Measurements from ENCODE around the gene TRDN. TPM values are rescaled to one million over a fixed set of nuclear protein-coding genes. Genes with fewer than 3 reads are reported as not detected.

The TRDN gene
- total RNA-seq, 3 donors from 2014 or later (not counting 1 experiment from before 2014, with no cell fraction given), result not detected

GRCh38 chr6:123309130-123309529 lies 327.6 kb downstream of the TRDN start:
- H3K36me3 Mint-ChIP-seq, result no peaks in the 10 kb centered on the region
- Histone ChIP-seq H3K9me3 (ENCODE audit: control insufficient read depth, insufficient read depth, low read length) (no peaks in the 10 kb centered on the region), H3K27ac (ENCODE audit: low read length) (no peak overlapping the region), H3K27me3 (ENCODE audit: control insufficient read depth, insufficient read depth, low read length) (no peaks in the 10 kb centered on the region), H3K4me1 (ENCODE audit: control insufficient read depth, insufficient read depth, low read length) (no peaks in the 10 kb centered on the region), H3K4me3 (ENCODE audit: low read length) (no peak overlapping the region), H3K36me3 (ENCODE audit: control insufficient read depth, insufficient read depth, low read length) (no peaks in the 10 kb centered on the region)
- no peaks in the 10 kb centered on the region for H3K27me3 Mint-ChIP-seq (ENCODE audit: low read depth in 2 of 2)
- peaks cover 2 to 4% of the 10 kb centered on the region in 2 donors for H3K9me3 Mint-ChIP-seq
- intact Hi-C loops (cut with micrococcal nuclease), result no loop called here
- DNase-seq, result no peak
- 61% methylated on average over 1 of the region's 1 CpG for WGBS (ENCODE audit: insufficient coverage)
- no peaks in the 10 kb centered on the region for H3K4me1 Mint-ChIP-seq
- H3K4me3 Mint-ChIP-seq, result no peak overlapping the region
- no peak for ATAC-seq
- H3K27ac Mint-ChIP-seq, result no peak overlapping the region
- no peak for TF ChIP-seq CTCF (IDR thresholded peaks at IDR 0.05)

GRCh38 chr6:123306334-123306733 lies 330.4 kb downstream of the TRDN start:
- WGBS (ENCODE audit: insufficient coverage), result 62% methylated on average over 2 of the region's 2 CpGs

GRCh38 chr6:123295672-123296071 lies 341.1 kb downstream of the TRDN start:
- Histone ChIP-seq H3K4me3 (ENCODE audit: low read length) (no peak overlapping the region), H3K9me3 (ENCODE audit: control insufficient read depth, insufficient read depth, low read length) (peaks cover 14% of the 10 kb centered on the region), H3K27me3 (ENCODE audit: control insufficient read depth, insufficient read depth, low read length) (no peaks in the 10 kb centered on the region), H3K4me1 (ENCODE audit: control insufficient read depth, insufficient read depth, low read length) (no peaks in the 10 kb centered on the region), H3K27ac (ENCODE audit: low read length) (no peak overlapping the region), H3K36me3 (ENCODE audit: control insufficient read depth, insufficient read depth, low read length) (no peaks in the 10 kb centered on the region)
- no peak overlapping the region for H3K4me3 Mint-ChIP-seq
- no peaks in the 10 kb centered on the region for H3K4me1 Mint-ChIP-seq
- peaks cover 4 to 5% of the 10 kb centered on the region in 2 donors for H3K9me3 Mint-ChIP-seq
- H3K36me3 Mint-ChIP-seq, result no peaks in the 10 kb centered on the region
- ATAC-seq, result no peak
- no peaks in the 10 kb centered on the region for H3K27me3 Mint-ChIP-seq (ENCODE audit: low read depth in 2 of 2)
- no peak overlapping the region for H3K27ac Mint-ChIP-seq
- intact Hi-C loops (cut with micrococcal nuclease), result no loop called here
- 91% methylated on average over 8 of the region's 8 CpGs for WGBS (ENCODE audit: insufficient coverage)
- no peak for TF ChIP-seq CTCF (IDR thresholded peaks at IDR 0.05)
- no peak for DNase-seq

More at GRCh38 chr6:123306334-123306733, 330.4 kb downstream of the TRDN start:
- Mint-ChIP-seq H3K27ac (no peak overlapping the region), H3K27me3 (ENCODE audit: low read depth in 2 of 2) (no peaks in the 10 kb centered on the region), H3K9me3 (peaks cover 4 to 12% of the 10 kb centered on the region in 2 donors), H3K4me3 (no peak overlapping the region), H3K4me1 (no peaks in the 10 kb centered on the region), H3K36me3 (no peaks in the 10 kb centered on the region)
- Histone ChIP-seq H3K4me1 (ENCODE audit: control insufficient read depth, insufficient read depth, low read length) (no peaks in the 10 kb centered on the region), H3K9me3 (ENCODE audit: control insufficient read depth, insufficient read depth, low read length) (no peaks in the 10 kb centered on the region), H3K4me3 (ENCODE audit: low read length) (no peak overlapping the region), H3K27ac (ENCODE audit: low read length) (no peak overlapping the region), H3K36me3 (ENCODE audit: control insufficient read depth, insufficient read depth, low read length) (no peaks in the 10 kb centered on the region), H3K27me3 (ENCODE audit: control insufficient read depth, insufficient read depth, low read length) (no peaks in the 10 kb centered on the region)
- DNase-seq, result no peak
- intact Hi-C loops (cut with micrococcal nuclease), result no loop called here
- ATAC-seq, result no peak
- TF ChIP-seq CTCF (IDR thresholded peaks at IDR 0.05), result no peak

GRCh38 chr6:123295181-123295580 lies 341.6 kb downstream of the TRDN start:
- no peak overlapping the region for H3K4me3 Mint-ChIP-seq
- WGBS (ENCODE audit: insufficient coverage), result 96% methylated on average over 1 of the region's 1 CpG
- H3K36me3 ChIP-seq (ENCODE audit: control insufficient read depth, insufficient read depth, low read length), result no peaks in the 10 kb centered on the region
- H3K27me3 Mint-ChIP-seq (ENCODE audit: low read depth in 2 of 2), result no peaks in the 10 kb centered on the region
- no peak overlapping the region for H3K27ac ChIP-seq (ENCODE audit: low read length)
- no peak overlapping the region for H3K27ac Mint-ChIP-seq
- intact Hi-C loops (cut with micrococcal nuclease), result no loop called here
- no peaks in the 10 kb centered on the region for H3K4me1 Mint-ChIP-seq
- peaks cover 14% of the 10 kb centered on the region for H3K9me3 ChIP-seq (ENCODE audit: control insufficient read depth, insufficient read depth, low read length)
- no peaks in the 10 kb centered on the region for H3K4me1 ChIP-seq (ENCODE audit: control insufficient read depth, insufficient read depth, low read length)
- H3K36me3 Mint-ChIP-seq, result no peaks in the 10 kb centered on the region
- H3K4me3 ChIP-seq (ENCODE audit: low read length), result no peak overlapping the region
- ATAC-seq (no peak), DNase-seq (no peak)
- no peaks in the 10 kb centered on the region for H3K27me3 ChIP-seq (ENCODE audit: control insufficient read depth, insufficient read depth, low read length)
- no peak for TF ChIP-seq CTCF (IDR thresholded peaks at IDR 0.05)
- H3K9me3 Mint-ChIP-seq, result peaks cover 4 to 5% of the 10 kb centered on the region in 2 donors

All from natural killer cell (primary cell).